GM23338 (cell line): Measurements from ENCODE around the gene CAPN15.

ENCODE experiments used
- EZH2 ChIP-seq: fragments of 200-600 bp; sonication (generic); IDR thresholded peaks from one replicate; pipeline ENCODE4 v1.8.0; 2017; ENCODE audit warnings: antibody characterized with exemption, mild to moderate bottlenecking, low read depth; ENCODE audit not compliant: unreplicated experiment
- EZH2phosphoT487 ChIP-seq: fragments of 200-600 bp; sonication (generic); IDR thresholded peaks from one replicate; pipeline ENCODE4 v1.8.1; 2018; ENCODE audit warnings: antibody characterized with exemption; ENCODE audit not compliant: unreplicated experiment
- POLR2AphosphoS5 ChIP-seq: IDR thresholded peaks from 2 replicates; pipeline ENCODE4 v1.6.1; 2016; ENCODE audit warnings: antibody characterized with exemption, low read depth

GRCh38 chr16:539901-540530 is 12.5 kb downstream of the CAPN15 start:
- TF ChIP-seq EZH2: no peak
- TF ChIP-seq POLR2AphosphoS5: no peak
- no peak for TF ChIP-seq EZH2phosphoT487
